Right atrium auricular region (tissue), 2 donors: ENCODE results near the gene PSMA6. TPM values are rescaled to one million over a fixed set of nuclear protein-coding genes. Genes with fewer than 3 reads are reported as not detected.
A peak's percentile ranks its signal among the peaks of the same experiment; 100 is the strongest.

Source experiments
- DNase-seq: peaks from one replicate; pipeline ENCODE4 v3.0.0-alpha.2; 2019; ENCODE audit warnings: low spot score
- H3K27ac ChIP-seq, 2 donors: fragments of 200-600 bp; sonication (generic); 1 replicate in 1 of 2; 2 replicates in 1 of 2; pipeline ENCODE4 v1.5.1; 2016 to 2019
- H3K27me3 ChIP-seq, 2 donors: fragments of 200-600 bp; sonication (generic); one replicate each; pipeline versions ENCODE4 v1.5.1 to v1.6.0; 2017 to 2019
- H3K36me3 ChIP-seq: fragments of 200-600 bp; sonication (generic); one replicate; pipeline ENCODE4 v1.5.1; 2016
- H3K4me1 ChIP-seq, 2 donors: fragments of 200-600 bp; sonication (generic); one replicate each; pipeline versions ENCODE4 v1.5.1 to v1.6.0; 2017 to 2019
- H3K4me3 ChIP-seq, 2 donors: fragments of 200-600 bp; sonication (generic); 1 replicate in 1 of 2; 2 replicates in 1 of 2; pipeline ENCODE4 v1.5.1; 2017 to 2019; ENCODE audit warnings: mild to moderate bottlenecking in 1 of 2, moderate library complexity in 1 of 2
- H3K9me3 ChIP-seq, 2 donors: fragments of 200-600 bp; sonication (generic); one replicate each; pipeline ENCODE4 v1.5.1; 2019
- CTCF ChIP-seq, 2 donors: fragments of 200-600 bp; sonication (generic); IDR thresholded peaks; one replicate each; pipeline ENCODE4 v1.5.1; 2019; ENCODE audit warnings: antibody characterized with exemption in 2 of 2
- total RNA-seq, 2 donors: library from RNA; depleted of rRNA; stranded (reverse); fragments of >200 nt; gene quantifications; one replicate each; pipeline ENCODE4 v1.1.0, GENCODE V29; 2016

PSMA6 gene
- total RNA-seq, 2 donors from 2014 or later: 143 to 191 TPM

- Histone ChIP-seq H3K27me3 (no peaks in the 10 kb centered on the region), H3K4me3 (no peak overlapping the region), H3K36me3 (no peaks in the 10 kb centered on the region), H3K9me3 (no peaks in the 10 kb centered on the region), H3K4me1 (peaks cover 0 to 15% of the 10 kb centered on the region in 2 donors), H3K27ac (no peak overlapping the region)
- DNase-seq: no peak
- TF ChIP-seq CTCF (IDR thresholded peaks at IDR 0.05): no peak
These were observed 57.5 kb downstream of the PSMA6 start for GRCh38 chr14:35349496-35350365.

DNA sequence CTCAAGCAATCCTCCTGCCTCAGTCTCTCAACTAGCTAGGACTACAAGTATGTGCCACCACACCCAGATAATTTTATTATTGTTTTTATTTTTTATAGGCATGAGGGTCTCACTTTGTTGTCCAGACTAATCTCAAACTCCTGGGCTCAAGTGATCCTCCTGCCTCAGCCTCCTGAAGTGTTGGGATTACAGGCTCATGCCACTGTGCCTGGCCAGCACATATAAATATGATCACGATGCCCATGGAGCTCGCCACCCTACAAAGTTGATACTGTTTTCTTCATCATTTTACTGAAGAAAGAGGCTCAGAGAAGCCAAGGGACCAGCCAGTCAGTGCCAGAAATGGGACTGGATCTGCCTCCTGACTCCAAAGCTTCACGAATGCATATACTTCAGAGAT lies 59.3 kb downstream of the PSMA6 start:
- no peak for TF ChIP-seq CTCF (IDR thresholded peaks at IDR 0.05)
- Histone ChIP-seq H3K27me3 (no peaks in the 10 kb centered on the region), H3K36me3 (no peaks in the 10 kb centered on the region), H3K4me1 (peaks cover 0 to 15% of the 10 kb centered on the region in 2 donors), H3K27ac (peak overlapping the region in 1 of 2 donors; percentile 35), H3K9me3 (no peaks in the 10 kb centered on the region), H3K4me3 (no peak overlapping the region)
- no peak for DNase-seq

GRCh38 chr14:35351897-35352273 lies 59.7 kb downstream of the PSMA6 start:
- no peak for TF ChIP-seq CTCF (IDR thresholded peaks at IDR 0.05)
- no peaks in the 10 kb centered on the region for H3K27me3 ChIP-seq
- peak overlapping the region in 1 of 2 donors; percentile 35 for H3K27ac ChIP-seq
- H3K9me3 ChIP-seq: no peaks in the 10 kb centered on the region
- peaks cover 0 to 15% of the 10 kb centered on the region in 2 donors for H3K4me1 ChIP-seq
- DNase-seq: no peak
- no peaks in the 10 kb centered on the region for H3K36me3 ChIP-seq
- H3K4me3 ChIP-seq: no peak overlapping the region

GRCh38 chr14:35352274-35353233 lies 60.4 kb downstream of the PSMA6 start:
- H3K27ac ChIP-seq: no peak overlapping the region

More at GRCh38 chr14:35352274-35353233, 60.4 kb downstream of the PSMA6 start:
- peaks cover 0 to 15% of the 10 kb centered on the region in 2 donors for H3K4me1 ChIP-seq
- H3K27me3 ChIP-seq: no peaks in the 10 kb centered on the region
- no peak for TF ChIP-seq CTCF (IDR thresholded peaks at IDR 0.05)
- no peak for DNase-seq
- H3K36me3 ChIP-seq: no peaks in the 10 kb centered on the region
- H3K4me3 ChIP-seq: no peak overlapping the region
- H3K9me3 ChIP-seq: no peaks in the 10 kb centered on the region
